NCI-H1092 (cell line): ENCODE results near the gene CTAGE1.
"Not testable (repeated sequence)": the region's sequence is repeated elsewhere in the genome, so short reads cannot be mapped to it uniquely, and the experiment has no call there.

Experiments
- DNase-seq: peaks from one replicate; lab custom pipeline; 2025; lab: John Stamatoyannopoulos, UW

The CTAGE1 gene

GRCh38 chr18:22434973-22435608, 17.4 kb upstream of the CTAGE1 start:
- DNase-seq = no peak

- DNase-seq = no peak
Observed at GRCh38 chr18:22433956-22434355, 16.2 kb upstream of the CTAGE1 start.

- DNase-seq = no peak
Observed at GRCh38 chr18:22432657-22433137, 15.0 kb upstream of the CTAGE1 start.

GRCh38 chr18:22429564-22429963, 11.8 kb upstream of the CTAGE1 start:
- DNase-seq = no peak

- DNase-seq = no peak
Observed at GRCh38 chr18:22428672-22429071, 11.0 kb upstream of the CTAGE1 start.

- DNase-seq = no peak
Observed at GRCh38 chr18:22427822-22428549, 10.3 kb upstream of the CTAGE1 start.

GRCh38 chr18:22424565-22424963, 6.8 kb upstream of the CTAGE1 start:
- no peak for DNase-seq

- DNase-seq = no peak
Observed at GRCh38 chr18:22423878-22424564, 6.3 kb upstream of the CTAGE1 start.

GRCh38 chr18:22422909-22423548, 5.3 kb upstream of the CTAGE1 start:
- no peak for DNase-seq

- DNase-seq = no peak
Observed at GRCh38 chr18:22420652-22421051, 2.9 kb upstream of the CTAGE1 start.

GRCh38 chr18:22412176-22412911, 5.4 kb downstream of the CTAGE1 start:
- DNase-seq = no peak

GRCh38 chr18:22411446-22411845, 6.3 kb downstream of the CTAGE1 start:
- no peak for DNase-seq

GRCh38 chr18:22410126-22410525, 7.6 kb downstream of the CTAGE1 start:
- DNase-seq = no peak

GRCh38 chr18:22409445-22409844, 8.3 kb downstream of the CTAGE1 start:
- DNase-seq = no peak

GRCh38 chr18:22408059-22408458, 9.7 kb downstream of the CTAGE1 start:
- no peak for DNase-seq

- DNase-seq = no peak
Observed at GRCh38 chr18:22405142-22405541, 12.6 kb downstream of the CTAGE1 start.

- no peak for DNase-seq
Observed at GRCh38 chr18:22403950-22404349, 13.8 kb downstream of the CTAGE1 start.

GRCh38 chr18:22399949-22400348, 17.8 kb downstream of the CTAGE1 start:
- no peak for DNase-seq

- no peak for DNase-seq
Observed at GRCh38 chr18:22398464-22398863, 19.3 kb downstream of the CTAGE1 start.

- DNase-seq = no peak
Observed at GRCh38 chr18:22394428-22394827, 23.3 kb downstream of the CTAGE1 start.

GRCh38 chr18:22393164-22393563, 24.6 kb downstream of the CTAGE1 start:
- not testable (repeated sequence) for DNase-seq
